Mononuclear cell (primary cell): ENCODE data around the gene HLA-DOA. TPM values are rescaled to one million over a fixed set of nuclear protein-coding genes. Genes with fewer than 3 reads are reported as not detected.

ENCODE experiments used
- H3K27me3 ChIP-seq: 2 replicates; pipeline ENCODE4 v1.6.0; 2011; ENCODE audit warnings: low read length, control low read depth; ENCODE audit not compliant: insufficient read depth
- H3K4me1 ChIP-seq: 2 replicates; pipeline ENCODE4 v1.5.1; 2011; ENCODE audit warnings: mild to moderate bottlenecking, low read length, control low read depth; ENCODE audit not compliant: insufficient read depth
- H3K4me3 ChIP-seq: 2 replicates; pipeline ENCODE4 v1.5.1; 2011; ENCODE audit warnings: mild to moderate bottlenecking, low read length, moderate library complexity
- H3K9me3 ChIP-seq: 2 replicates; pipeline ENCODE4 v1.5.1; 2011; ENCODE audit warnings: low read depth, mild to moderate bottlenecking, control low read depth, low read length
- total RNA-seq: library from RNA; depleted of rRNA; stranded (reverse); fragments of >200 nt; gene quantifications from one replicate; pipeline ENCODE4 v1.2.3, GENCODE V29; 2012

The HLA-DOA gene
- total RNA-seq, 1 donor, result 16.2 TPM

- Histone ChIP-seq H3K9me3 (no peaks in the 10 kb centered on the region), H3K27me3 (no peaks in the 10 kb centered on the region), H3K4me3 (no peak overlapping the region), H3K4me1 (peaks cover 26% of the 10 kb centered on the region)
Measured at GRCh38 chr6:33023536-33023935, 14.1 kb upstream of the HLA-DOA start.

GRCh38 chr6:33021917-33022316 lies 12.5 kb upstream of the HLA-DOA start:
- Histone ChIP-seq H3K4me1 (peaks cover 37% of the 10 kb centered on the region), H3K4me3 (no peak overlapping the region)

GRCh38 chr6:33019372-33019771 lies 10.0 kb upstream of the HLA-DOA start:
- Histone ChIP-seq H3K4me1 (peaks cover 41% of the 10 kb centered on the region), H3K4me3 (no peak overlapping the region)

More at GRCh38 chr6:33021917-33022316, 12.5 kb upstream of the HLA-DOA start:
- Histone ChIP-seq H3K27me3 (no peaks in the 10 kb centered on the region), H3K9me3 (no peaks in the 10 kb centered on the region)

GRCh38 chr6:33018904-33019303 lies 9.5 kb upstream of the HLA-DOA start:
- Histone ChIP-seq H3K9me3 (no peaks in the 10 kb centered on the region), H3K4me1 (peaks cover 41% of the 10 kb centered on the region), H3K27me3 (no peaks in the 10 kb centered on the region), H3K4me3 (no peak overlapping the region)

More at GRCh38 chr6:33019372-33019771, 10.0 kb upstream of the HLA-DOA start:
- Histone ChIP-seq H3K9me3 (no peaks in the 10 kb centered on the region), H3K27me3 (no peaks in the 10 kb centered on the region)

- Histone ChIP-seq H3K9me3 (no peaks in the 10 kb centered on the region), H3K27me3 (no peaks in the 10 kb centered on the region), H3K4me3 (no peak overlapping the region), H3K4me1 (peaks cover 41% of the 10 kb centered on the region)
Measured at GRCh38 chr6:33018418-33018817, 9.0 kb upstream of the HLA-DOA start.

- Histone ChIP-seq H3K4me3 (no peak overlapping the region), H3K4me1 (peaks cover 41% of the 10 kb centered on the region), H3K27me3 (no peaks in the 10 kb centered on the region), H3K9me3 (no peaks in the 10 kb centered on the region)
Measured at GRCh38 chr6:33017694-33018353, 8.4 kb upstream of the HLA-DOA start.

GRCh38 chr6:33017018-33017417 lies 7.6 kb upstream of the HLA-DOA start:
- peaks cover 41% of the 10 kb centered on the region for H3K4me1 ChIP-seq
- H3K27me3 ChIP-seq, result no peaks in the 10 kb centered on the region
- no peaks in the 10 kb centered on the region for H3K9me3 ChIP-seq
- no peak overlapping the region for H3K4me3 ChIP-seq

- H3K9me3 ChIP-seq, result no peaks in the 10 kb centered on the region
- no peaks in the 10 kb centered on the region for H3K27me3 ChIP-seq
- no peak overlapping the region for H3K4me3 ChIP-seq
- H3K4me1 ChIP-seq, result peaks cover 41% of the 10 kb centered on the region
Measured at GRCh38 chr6:33015798-33016197, 6.4 kb upstream of the HLA-DOA start.

- no peaks in the 10 kb centered on the region for H3K27me3 ChIP-seq
- H3K4me1 ChIP-seq, result peaks cover 38% of the 10 kb centered on the region
- H3K9me3 ChIP-seq, result no peaks in the 10 kb centered on the region
- no peak overlapping the region for H3K4me3 ChIP-seq
Measured at GRCh38 chr6:33014841-33015634, 5.6 kb upstream of the HLA-DOA start.

- Histone ChIP-seq H3K4me3 (no peak overlapping the region), H3K4me1 (peaks cover 38% of the 10 kb centered on the region), H3K9me3 (no peaks in the 10 kb centered on the region)
Measured at GRCh38 chr6:33013608-33014007, 4.2 kb upstream of the HLA-DOA start.

GRCh38 chr6:33010356-33010755 lies 965 bp upstream of the HLA-DOA start:
- H3K27me3 ChIP-seq, result no peaks in the 10 kb centered on the region
- no peaks in the 10 kb centered on the region for H3K9me3 ChIP-seq
- peaks cover 37% of the 10 kb centered on the region for H3K4me1 ChIP-seq
- H3K4me3 ChIP-seq, result no peak overlapping the region

More at GRCh38 chr6:33013608-33014007, 4.2 kb upstream of the HLA-DOA start:
- no peaks in the 10 kb centered on the region for H3K27me3 ChIP-seq

GRCh38 chr6:33007831-33008400 lies 1.5 kb downstream of the HLA-DOA start:
- H3K27me3 ChIP-seq, result no peaks in the 10 kb centered on the region
- no peaks in the 10 kb centered on the region for H3K9me3 ChIP-seq
- no peak overlapping the region for H3K4me3 ChIP-seq
- H3K4me1 ChIP-seq, result peaks cover 37% of the 10 kb centered on the region

- peaks cover 41% of the 10 kb centered on the region for H3K4me1 ChIP-seq
Measured at GRCh38 chr6:33004940-33005339, 4.5 kb downstream of the HLA-DOA start.

GRCh38 chr6:33001685-33002084 lies 7.7 kb downstream of the HLA-DOA start:
- Histone ChIP-seq H3K4me3 (no peak overlapping the region), H3K4me1 (peaks cover 12% of the 10 kb centered on the region), H3K9me3 (no peaks in the 10 kb centered on the region), H3K27me3 (no peaks in the 10 kb centered on the region)

More at GRCh38 chr6:33004940-33005339, 4.5 kb downstream of the HLA-DOA start:
- H3K27me3 ChIP-seq, result no peaks in the 10 kb centered on the region
- H3K4me3 ChIP-seq, result no peak overlapping the region
- no peaks in the 10 kb centered on the region for H3K9me3 ChIP-seq

GRCh38 chr6:33000055-33000454 lies 9.3 kb downstream of the HLA-DOA start:
- Histone ChIP-seq H3K4me1 (peaks cover 12% of the 10 kb centered on the region), H3K9me3 (no peaks in the 10 kb centered on the region), H3K27me3 (peaks cover 5% of the 10 kb centered on the region), H3K4me3 (no peak overlapping the region)
